ENCODE data around the gene MTERF2.

MTERF2 gene

GRCh38 chr12:106953352-106954250, 33.3 kb downstream of the MTERF2 start:
- no peak for DNase-seq

- no peak for DNase-seq
These were observed 36.4 kb downstream of the MTERF2 start for GRCh38 chr12:106950591-106950990.

DNA sequence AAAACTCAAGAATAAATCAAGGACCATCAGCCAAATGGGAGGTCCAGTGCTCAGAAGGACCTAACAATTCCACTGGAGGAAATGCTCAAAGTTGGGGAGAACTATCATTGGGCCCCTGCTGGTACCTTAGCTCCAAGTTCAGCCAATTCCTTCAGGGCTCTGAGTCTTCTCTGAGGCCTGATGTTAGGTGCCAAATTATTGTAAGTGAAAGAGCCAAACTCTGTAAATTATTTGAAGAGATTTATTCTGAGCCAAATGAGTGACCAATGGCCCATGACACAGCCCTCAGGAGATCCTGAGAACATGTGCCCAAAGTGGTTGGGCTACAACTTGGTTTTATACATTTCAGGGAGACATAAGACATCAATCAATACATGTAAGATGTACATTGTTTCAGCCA, 39.5 kb downstream of the MTERF2 start:
- no peak for DNase-seq

DNA sequence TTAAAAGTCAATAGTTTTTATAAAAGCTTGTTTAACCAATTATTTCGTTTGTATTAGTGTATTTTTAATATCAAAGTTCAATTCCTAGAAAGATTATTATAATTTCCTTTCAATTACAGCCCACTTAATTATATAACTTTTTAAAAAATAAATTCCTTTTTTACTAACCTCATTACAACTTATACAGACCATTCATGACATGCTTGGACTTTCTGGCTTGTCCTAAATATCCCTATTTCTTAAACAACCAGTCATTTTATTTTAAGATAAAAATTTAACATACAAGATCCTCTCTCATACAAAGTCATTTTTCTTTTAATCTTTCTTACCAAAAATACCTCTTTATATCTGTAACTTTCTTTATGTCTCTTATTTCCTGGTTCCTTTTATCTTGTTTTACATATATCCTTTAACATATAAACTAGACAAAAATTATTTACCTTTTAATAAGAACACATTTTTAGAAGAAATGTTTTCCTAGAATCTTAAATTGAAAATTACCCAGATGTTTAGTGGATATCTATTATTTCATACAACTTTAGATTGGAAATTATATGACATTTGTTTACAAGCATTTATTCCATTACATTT, 41.6 kb downstream of the MTERF2 start:
- DNase-seq: no peak

GRCh38 chr12:106942775-106943174, 44.2 kb downstream of the MTERF2 start:
- no peak for DNase-seq

DNA sequence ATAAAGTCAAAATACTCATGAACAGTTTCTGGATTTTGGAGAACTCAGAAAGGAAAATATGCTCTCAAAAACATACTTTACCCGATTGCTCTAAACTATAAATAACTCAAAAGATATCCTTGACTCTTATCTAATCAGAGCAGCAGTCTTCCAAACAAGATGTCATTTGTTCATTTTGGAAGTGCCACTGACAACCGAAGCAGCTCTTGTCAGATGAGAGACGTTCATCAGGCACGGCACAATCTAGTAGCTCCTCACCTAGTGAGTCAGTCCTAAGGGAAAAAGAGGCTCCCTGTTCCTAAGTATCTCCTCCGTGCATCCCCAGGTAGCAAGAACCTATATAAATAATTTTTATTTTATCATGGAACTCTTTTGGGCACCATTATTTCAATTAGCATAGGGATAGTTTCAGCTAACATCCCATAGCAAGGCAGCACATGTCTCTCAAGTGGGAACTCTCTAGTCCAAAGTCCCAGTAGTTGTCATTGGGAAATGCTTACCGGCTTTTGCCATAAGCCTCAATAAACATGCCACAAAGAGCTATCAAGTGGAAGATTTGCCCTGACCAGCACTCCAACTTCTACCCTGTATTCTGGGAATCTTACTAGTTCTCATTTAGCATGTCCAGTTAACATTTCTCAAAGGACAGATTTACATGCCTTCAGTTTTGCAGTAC, 45.3 kb downstream of the MTERF2 start:
- DNase-seq: no peak

GRCh38 chr12:106934277-106934676, 52.7 kb downstream of the MTERF2 start:
- no peak for DNase-seq
